BE2C (cell line): Measurements from ENCODE around the gene PAX7.

ENCODE experiments used
- DNase-seq: peaks from one replicate; pipeline ENCODE4 v3.0.0-alpha.2; 2020
- H3K27me3 ChIP-seq: fragments of 250-450 bp; sonication (Bioruptor Pico); 2 replicates; pipeline ENCODE4 v1.5.1; 2020; ENCODE audit warnings: mild to moderate bottlenecking
- H3K36me3 ChIP-seq: fragments of 250-450 bp; sonication (Bioruptor Pico); 2 replicates; pipeline ENCODE4 v1.5.1; 2020; ENCODE audit warnings: mild to moderate bottlenecking
- H3K4me1 ChIP-seq: fragments of 250-450 bp; sonication (Bioruptor Pico); 2 replicates; pipeline ENCODE4 v1.5.1; 2020
- H3K4me3 ChIP-seq: 2 replicates; pipeline ENCODE4 v1.5.1; 2011; ENCODE audit warnings: low read depth, low read length
- H3K9me3 ChIP-seq: fragments of 250-450 bp; sonication (Bioruptor Pico); 2 replicates; pipeline ENCODE4 v1.5.1; 2020
- TF ChIP-seq, protein P1 (sequence below): IDR thresholded peaks from 2 replicates; pipeline ENCODE4 v1.5.1; 2012; ENCODE audit warnings: mild to moderate bottlenecking, low read depth, low read length

The PAX7 gene

DNA sequence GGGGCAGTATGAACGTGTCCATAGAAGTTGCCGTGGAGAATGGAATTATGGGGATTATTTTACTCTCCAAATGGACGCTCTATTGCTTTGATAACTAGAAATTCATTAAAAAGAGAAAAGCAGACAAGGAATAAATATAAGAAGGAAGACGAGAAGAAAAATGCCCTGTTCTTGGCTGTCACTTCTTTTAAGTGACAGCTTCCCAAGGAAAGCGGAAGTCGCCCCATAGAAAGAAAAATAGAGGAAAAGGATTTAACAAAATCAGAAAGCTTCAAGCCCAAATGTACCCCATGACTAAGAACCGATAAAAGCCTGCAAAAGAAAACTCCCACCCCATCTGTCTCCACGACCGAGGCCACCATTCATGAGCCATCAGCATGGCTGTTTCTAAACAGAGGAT is 143.1 kb downstream of the PAX7 start:
- H3K9me3 ChIP-seq, result no peaks in the 10 kb centered on the region
- TF ChIP-seq, protein P1, sequence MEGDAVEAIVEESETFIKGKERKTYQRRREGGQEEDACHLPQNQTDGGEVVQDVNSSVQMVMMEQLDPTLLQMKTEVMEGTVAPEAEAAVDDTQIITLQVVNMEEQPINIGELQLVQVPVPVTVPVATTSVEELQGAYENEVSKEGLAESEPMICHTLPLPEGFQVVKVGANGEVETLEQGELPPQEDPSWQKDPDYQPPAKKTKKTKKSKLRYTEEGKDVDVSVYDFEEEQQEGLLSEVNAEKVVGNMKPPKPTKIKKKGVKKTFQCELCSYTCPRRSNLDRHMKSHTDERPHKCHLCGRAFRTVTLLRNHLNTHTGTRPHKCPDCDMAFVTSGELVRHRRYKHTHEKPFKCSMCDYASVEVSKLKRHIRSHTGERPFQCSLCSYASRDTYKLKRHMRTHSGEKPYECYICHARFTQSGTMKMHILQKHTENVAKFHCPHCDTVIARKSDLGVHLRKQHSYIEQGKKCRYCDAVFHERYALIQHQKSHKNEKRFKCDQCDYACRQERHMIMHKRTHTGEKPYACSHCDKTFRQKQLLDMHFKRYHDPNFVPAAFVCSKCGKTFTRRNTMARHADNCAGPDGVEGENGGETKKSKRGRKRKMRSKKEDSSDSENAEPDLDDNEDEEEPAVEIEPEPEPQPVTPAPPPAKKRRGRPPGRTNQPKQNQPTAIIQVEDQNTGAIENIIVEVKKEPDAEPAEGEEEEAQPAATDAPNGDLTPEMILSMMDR, result no peak
- no peak overlapping the region for H3K4me3 ChIP-seq
- H3K36me3 ChIP-seq, result no peaks in the 10 kb centered on the region
- no peaks in the 10 kb centered on the region for H3K4me1 ChIP-seq
- DNase-seq, result no peak
- H3K27me3 ChIP-seq, result no peaks in the 10 kb centered on the region

DNA sequence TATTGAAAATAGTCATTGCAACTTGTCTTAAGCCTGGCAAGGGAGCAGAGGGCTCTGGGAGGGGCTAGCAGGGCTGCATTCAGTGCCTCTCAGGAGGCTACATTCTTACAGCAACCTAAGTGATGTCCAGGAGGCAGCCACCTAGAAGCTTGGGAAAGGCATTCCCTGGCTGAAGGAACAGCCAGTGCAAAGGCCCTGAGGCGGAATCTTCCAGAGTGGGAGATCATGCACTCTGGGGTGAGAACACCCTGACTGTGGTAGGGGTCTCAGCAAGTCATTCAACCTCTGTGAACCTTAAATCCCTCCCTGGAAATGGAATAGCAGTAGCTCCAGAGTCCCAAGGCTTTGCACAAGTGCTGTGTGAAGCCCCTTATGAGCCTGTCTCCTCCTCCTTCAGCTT is 144.7 kb downstream of the PAX7 start:
- no peaks in the 10 kb centered on the region for H3K4me1 ChIP-seq
- no peaks in the 10 kb centered on the region for H3K27me3 ChIP-seq
- TF ChIP-seq, protein P1, result no peak
- H3K36me3 ChIP-seq, result no peaks in the 10 kb centered on the region
- no peak overlapping the region for H3K4me3 ChIP-seq
- H3K9me3 ChIP-seq, result no peaks in the 10 kb centered on the region
- DNase-seq, result no peak

DNA sequence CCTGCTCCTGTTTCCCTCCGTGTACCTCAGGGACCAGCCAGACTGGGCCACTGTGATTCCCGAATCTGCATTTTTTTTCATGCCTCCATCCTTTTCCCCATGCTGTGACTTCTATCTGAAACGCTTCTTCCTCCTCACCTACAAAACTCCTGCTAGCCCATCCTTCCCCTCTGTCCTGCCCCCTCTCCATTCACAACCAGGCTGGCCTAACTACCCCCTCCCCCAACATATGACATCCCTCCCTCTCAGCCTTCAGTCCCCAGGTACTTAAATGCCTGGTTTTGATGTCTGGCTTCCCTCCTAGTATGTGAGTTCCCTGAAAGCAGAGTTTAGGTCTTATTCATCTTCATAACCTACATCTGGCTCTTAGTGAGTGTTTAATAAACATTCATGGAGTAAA is 146.1 kb downstream of the PAX7 start:
- H3K4me3 ChIP-seq, result no peak overlapping the region
- H3K9me3 ChIP-seq, result no peaks in the 10 kb centered on the region
- TF ChIP-seq, protein P1, result no peak
- no peaks in the 10 kb centered on the region for H3K36me3 ChIP-seq
- no peaks in the 10 kb centered on the region for H3K4me1 ChIP-seq
- DNase-seq, result no peak
- H3K27me3 ChIP-seq, result no peaks in the 10 kb centered on the region

DNA sequence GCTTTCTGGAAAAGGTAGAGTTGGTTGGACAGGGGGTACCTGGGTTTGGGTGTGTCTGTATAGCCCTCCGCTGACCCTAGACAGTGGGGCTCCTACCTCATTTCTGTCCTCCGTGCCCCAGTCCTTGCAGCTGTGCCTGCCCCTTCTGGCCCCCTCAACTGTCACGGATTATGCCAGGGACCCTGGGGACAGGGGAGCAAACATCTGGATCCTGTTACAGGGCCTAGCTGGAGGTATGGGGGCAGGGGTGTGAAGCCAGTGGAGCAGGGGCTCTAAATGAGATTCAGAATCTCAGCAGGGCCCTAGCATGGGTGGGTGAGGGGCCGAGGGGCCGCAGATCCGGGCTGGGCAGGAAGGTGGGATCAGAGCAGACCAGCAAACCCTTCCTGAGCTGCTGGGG is 147.8 kb downstream of the PAX7 start:
- H3K9me3 ChIP-seq, result no peaks in the 10 kb centered on the region
- H3K36me3 ChIP-seq, result no peaks in the 10 kb centered on the region
- H3K27me3 ChIP-seq, result no peaks in the 10 kb centered on the region
- no peak overlapping the region for H3K4me3 ChIP-seq
- TF ChIP-seq, protein P1, result no peak
- DNase-seq, result no peak
- no peaks in the 10 kb centered on the region for H3K4me1 ChIP-seq

DNA sequence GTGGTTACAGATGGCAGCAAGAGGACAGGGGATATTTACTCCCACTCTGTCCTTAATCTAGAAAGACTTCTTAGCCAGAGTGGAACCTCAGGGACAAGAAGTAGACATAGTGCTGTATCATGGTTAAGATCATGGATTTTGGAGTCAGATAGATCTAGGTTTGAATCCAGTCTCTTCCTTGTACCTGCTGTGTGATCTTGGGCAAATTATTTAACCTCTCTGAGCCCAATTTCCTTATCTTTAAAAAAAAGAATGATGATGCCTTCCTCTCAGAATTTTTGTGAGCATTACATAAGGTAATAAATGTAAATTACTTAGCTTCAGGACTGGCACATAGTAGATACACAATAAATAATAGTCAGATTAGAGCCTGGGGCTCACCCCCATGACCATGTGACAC is 150.4 kb downstream of the PAX7 start:
- no peaks in the 10 kb centered on the region for H3K36me3 ChIP-seq
- H3K4me1 ChIP-seq, result no peaks in the 10 kb centered on the region
- no peak for DNase-seq
- no peaks in the 10 kb centered on the region for H3K9me3 ChIP-seq
- no peaks in the 10 kb centered on the region for H3K27me3 ChIP-seq
- no peak overlapping the region for H3K4me3 ChIP-seq
- TF ChIP-seq, protein P1, result no peak

DNA sequence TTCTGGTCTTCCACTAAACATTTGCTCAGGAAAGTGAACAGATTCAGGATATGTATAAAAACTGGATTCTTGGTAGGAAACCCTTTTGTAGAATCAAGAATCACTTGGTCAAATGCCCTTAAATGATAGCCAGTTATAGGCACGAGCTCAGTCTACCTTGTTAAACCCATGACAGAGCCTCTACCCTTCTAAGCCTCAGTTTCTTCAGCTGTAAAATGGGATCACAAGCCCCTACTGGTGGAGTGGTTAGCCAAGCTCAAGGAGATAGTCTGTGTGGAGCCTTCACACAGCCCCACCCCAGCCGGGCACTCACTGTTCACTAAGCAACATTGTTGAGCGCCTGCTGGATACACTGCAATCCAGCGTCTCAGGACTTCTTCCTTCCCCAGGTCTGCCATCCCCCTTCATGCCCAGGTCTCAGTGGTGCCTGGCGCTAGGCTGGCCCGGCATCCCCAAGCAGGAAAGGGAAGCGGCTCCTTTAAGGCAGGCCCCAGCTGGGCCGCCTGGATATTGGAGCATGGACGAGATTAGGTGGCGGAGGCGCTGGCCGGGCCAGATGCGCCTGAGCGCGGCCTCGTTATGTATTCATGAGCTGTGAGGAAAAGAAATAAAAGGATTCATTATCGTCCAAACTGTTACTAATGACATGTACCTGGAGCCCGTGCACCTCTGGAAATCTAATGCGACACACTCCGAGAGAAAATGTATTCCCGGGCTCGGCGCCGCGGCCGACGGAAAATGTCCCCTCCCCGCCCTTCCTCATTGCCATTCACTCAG is 153.2 kb downstream of the PAX7 start:
- Histone ChIP-seq H3K36me3 (no peaks in the 10 kb centered on the region), H3K4me1 (no peaks in the 10 kb centered on the region), H3K4me3 (no peak overlapping the region), H3K9me3 (no peaks in the 10 kb centered on the region), H3K27me3 (no peaks in the 10 kb centered on the region)
- no peak for DNase-seq
- TF ChIP-seq, protein P1, result no peak
